Measurements from ENCODE around the gene ZNF521.

ZNF521 gene

DNA sequence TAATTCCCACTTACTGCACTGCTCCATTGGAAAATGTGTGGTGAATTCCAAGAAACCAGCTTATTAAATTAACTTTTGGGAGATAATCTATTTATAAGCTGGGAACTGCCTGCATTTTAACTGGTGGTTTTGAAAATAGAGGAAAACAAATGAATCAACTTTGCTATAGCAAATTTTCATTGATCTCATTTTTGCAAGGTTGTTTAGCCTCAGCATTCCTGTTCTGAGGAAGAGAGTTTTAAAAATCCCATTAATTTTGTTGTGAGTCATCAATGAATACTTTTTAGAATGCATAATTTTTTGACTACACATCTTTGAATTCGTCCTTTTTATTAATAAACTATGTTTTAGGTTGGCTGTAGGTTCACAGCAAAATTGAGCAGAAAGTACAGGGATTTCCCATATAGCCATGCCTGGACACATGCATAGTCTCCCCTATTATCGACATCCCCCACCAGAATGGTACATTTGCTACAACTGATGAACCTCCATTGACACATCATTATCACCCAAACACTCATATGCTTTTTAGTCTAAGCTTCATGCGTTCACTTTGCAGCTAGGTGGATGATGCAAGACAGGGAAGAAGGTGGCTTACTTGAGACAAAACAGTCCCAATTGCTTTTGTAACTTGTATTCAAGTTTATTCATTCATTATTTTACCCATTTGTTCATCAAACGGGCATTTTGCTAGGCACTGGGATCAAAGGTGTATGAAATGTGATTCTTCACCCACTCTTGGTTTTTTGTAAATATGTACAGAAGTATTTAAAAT, 106.9 kb downstream of the ZNF521 start:
- TF ChIP-seq SIN3A (IDR thresholded peaks at IDR 0.05; ENCODE audit: borderline replicate concordance, insufficient read depth, low read length) (no peak), TAF1 (IDR thresholded peaks at IDR 0.05; ENCODE audit: borderline replicate concordance, insufficient read depth, low read length) (no peak), FOXP2 (optimal IDR thresholded peaks at IDR 0.05; ENCODE audit: borderline replicate concordance, extremely low read depth, extremely low read length, insufficient read depth) (no peak), REST (IDR thresholded peaks at IDR 0.05; ENCODE audit: insufficient read depth in 1 of 2, low read depth in 2 of 2, low read length in 2 of 2) (no peak)

DNA sequence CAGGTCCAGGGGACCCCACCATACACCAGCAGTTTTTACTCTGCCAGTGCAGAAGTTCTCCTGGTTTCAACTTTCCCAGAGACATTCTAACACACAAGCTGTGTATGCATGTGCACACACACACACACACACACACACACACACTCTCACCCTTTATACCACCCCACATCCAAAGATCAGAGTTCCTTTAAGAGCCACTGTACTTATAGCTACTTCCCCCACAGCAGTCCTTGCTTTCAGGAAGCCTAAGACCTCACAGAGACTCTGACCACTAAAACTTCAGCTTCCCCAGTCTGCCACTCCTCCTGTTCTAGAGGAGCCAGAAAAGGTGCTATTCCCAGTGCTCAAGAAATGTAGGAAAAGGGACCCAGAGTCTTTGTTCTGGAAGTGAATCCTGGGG, 107.8 kb downstream of the ZNF521 start:
- TF ChIP-seq SIN3A (IDR thresholded peaks at IDR 0.05; ENCODE audit: borderline replicate concordance, insufficient read depth, low read length) (no peak), POLR2AphosphoS5 (IDR thresholded peaks at IDR 0.05; ENCODE audit: low read depth, low read length) (no peak), REST (IDR thresholded peaks at IDR 0.05; ENCODE audit: insufficient read depth in 1 of 2, low read depth in 2 of 2, low read length in 2 of 2) (no peak), FOXP2 (optimal IDR thresholded peaks at IDR 0.05; ENCODE audit: borderline replicate concordance, extremely low read depth, extremely low read length, insufficient read depth) (no peak), TAF1 (IDR thresholded peaks at IDR 0.05; ENCODE audit: borderline replicate concordance, insufficient read depth, low read length) (no peak)

DNA sequence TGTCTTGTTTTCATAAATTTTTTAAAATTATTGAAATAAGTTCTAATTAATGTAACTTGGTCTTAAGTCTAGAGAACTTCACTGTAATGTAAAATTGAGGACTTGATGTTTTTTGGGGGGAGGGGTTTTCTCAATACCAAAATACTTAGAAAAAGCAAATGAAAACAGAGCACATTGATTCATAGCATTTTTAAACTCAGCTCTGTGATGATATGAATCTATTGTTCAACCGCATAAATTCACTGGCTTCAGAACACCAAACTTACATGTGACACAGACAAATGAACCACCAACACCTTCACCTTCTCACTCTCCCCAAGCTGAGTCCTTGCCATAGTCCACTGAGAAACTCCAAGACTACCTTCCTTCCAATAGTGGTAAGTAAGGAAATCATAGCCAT, 108.2 kb downstream of the ZNF521 start:
- TF ChIP-seq SIN3A (IDR thresholded peaks at IDR 0.05; ENCODE audit: borderline replicate concordance, insufficient read depth, low read length) = no peak
- no peak for TF ChIP-seq POLR2AphosphoS5 (IDR thresholded peaks at IDR 0.05; ENCODE audit: low read depth, low read length)
- no peak for TF ChIP-seq REST (IDR thresholded peaks at IDR 0.05; ENCODE audit: insufficient read depth in 1 of 2, low read depth in 2 of 2, low read length in 2 of 2)
- TF ChIP-seq FOXP2 (optimal IDR thresholded peaks at IDR 0.05; ENCODE audit: borderline replicate concordance, extremely low read depth, extremely low read length, insufficient read depth) = no peak

- TF ChIP-seq REST (IDR thresholded peaks at IDR 0.05; ENCODE audit: insufficient read depth in 1 of 2, low read depth in 2 of 2, low read length in 2 of 2) = no peak
- no peak for TF ChIP-seq SIN3A (IDR thresholded peaks at IDR 0.05; ENCODE audit: borderline replicate concordance, insufficient read depth, low read length)
- TF ChIP-seq POLR2AphosphoS5 (IDR thresholded peaks at IDR 0.05; ENCODE audit: low read depth, low read length) = no peak
- no peak for TF ChIP-seq TAF1 (IDR thresholded peaks at IDR 0.05; ENCODE audit: borderline replicate concordance, insufficient read depth, low read length)
- no peak for TF ChIP-seq FOXP2 (optimal IDR thresholded peaks at IDR 0.05; ENCODE audit: borderline replicate concordance, extremely low read depth, extremely low read length, insufficient read depth)
Measured at GRCh38 chr18:25243257-25243656, 108.7 kb downstream of the ZNF521 start.

All from PFSK-1 (cell line).